GM19395 (cell line): ENCODE data around the gene MYO15B.
"Not testable (repeated sequence)": the region's sequence is repeated elsewhere in the genome, so short reads cannot be mapped to it uniquely, and the experiment has no call there.

Experiments
- ATAC-seq: cut with Tn5 transposase; IDR thresholded peaks from one replicate; pipeline ENCODE4 v1.9.1; 2021; ENCODE audit warnings: mild to moderate bottlenecking, moderate library complexity; ENCODE audit not compliant: unreplicated experiment

The MYO15B gene

GRCh38 chr17:75575197-75575596 lies 12.4 kb upstream of the MYO15B start:
- no peak for ATAC-seq

DNA sequence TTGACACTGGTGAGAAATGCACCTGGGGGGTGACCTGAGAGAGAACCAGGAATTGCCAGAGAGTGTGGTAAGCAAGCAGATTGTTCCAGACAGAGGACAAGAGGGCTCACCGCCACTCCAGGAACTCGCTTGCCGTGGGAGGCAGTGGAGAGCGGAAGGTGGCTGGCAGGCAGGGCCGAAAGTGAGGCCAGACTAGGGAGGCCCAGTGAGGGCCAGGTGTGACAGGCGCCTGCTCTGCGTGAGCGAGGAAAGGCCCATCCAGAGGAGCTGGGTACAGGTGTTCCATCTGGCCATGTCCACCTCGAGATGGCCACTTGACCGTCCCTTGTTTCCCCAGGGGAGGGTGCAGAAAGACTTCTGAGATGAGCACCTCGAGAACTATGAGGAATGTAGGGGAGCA lies 11.9 kb upstream of the MYO15B start:
- no peak for ATAC-seq

DNA sequence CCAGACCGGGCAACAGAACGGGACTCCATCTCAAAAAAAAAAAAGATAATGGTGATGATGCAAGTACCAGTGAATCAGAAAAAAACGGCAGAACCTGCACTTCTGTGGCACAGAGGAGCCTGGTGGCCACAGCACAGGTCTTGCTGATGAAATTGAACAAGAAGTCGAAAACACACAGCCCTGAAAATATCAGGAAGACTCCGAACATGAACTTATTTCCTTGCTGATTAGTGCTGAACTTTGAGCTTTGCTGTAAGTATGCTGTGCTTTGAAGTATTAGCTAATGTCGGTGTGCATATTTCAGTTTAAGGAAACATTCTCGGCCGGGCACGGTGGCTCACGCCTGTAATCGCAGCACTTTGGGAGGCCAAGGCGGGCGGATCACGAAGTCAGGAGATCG lies 10.9 kb upstream of the MYO15B start:
- ATAC-seq: no peak

DNA sequence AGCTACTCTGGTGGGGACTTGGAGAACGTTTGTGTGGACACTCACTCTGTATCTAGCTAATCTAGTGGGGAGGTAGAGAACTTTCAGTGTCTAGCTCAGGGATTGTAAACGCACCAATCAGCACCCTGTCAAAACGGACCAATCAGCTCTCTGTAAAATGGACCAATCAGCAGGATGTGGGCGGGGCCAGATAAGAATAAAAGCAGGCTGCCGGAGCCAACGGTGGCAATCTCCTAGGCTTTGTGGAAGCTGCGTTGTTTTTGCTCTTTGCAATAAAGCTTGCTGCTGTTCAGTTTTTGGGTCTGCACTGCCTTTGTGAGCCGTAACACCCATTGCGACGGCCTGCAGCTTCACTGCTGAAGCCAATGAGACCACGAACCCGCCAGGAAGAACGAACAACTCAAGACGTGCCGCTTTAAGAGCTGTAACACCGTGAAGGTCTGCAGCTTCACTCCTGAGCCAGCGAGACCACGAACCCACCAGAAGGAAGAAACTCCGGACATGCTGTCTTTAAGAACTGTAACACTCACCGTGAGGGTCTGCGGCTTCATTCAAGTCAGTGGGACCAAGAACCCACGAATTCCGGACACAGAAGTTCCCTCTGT lies 6.4 kb upstream of the MYO15B start:
- ATAC-seq: not testable (repeated sequence)

- ATAC-seq: not testable (repeated sequence)
Measured at GRCh38 chr17:75583197-75583596, 4.4 kb upstream of the MYO15B start.

DNA sequence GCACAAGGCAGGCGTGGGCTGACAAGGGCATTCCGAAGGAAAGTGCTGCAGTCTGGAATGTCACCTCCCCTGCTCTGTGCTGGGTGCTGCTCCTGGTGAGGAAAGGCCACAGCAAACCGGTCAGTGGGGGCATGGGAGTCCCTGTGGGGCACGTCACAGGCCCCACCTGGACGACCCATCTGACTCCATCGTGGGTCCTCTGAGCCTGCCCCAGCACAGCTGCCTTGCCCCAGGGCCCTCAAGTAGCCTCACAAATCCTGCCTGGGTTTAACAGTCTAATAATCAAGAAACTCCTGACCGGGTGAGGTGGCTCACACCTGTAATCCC lies 2.8 kb upstream of the MYO15B start:
- ATAC-seq: no peak

GRCh38 chr17:75588596-75589011 lies 1.0 kb downstream of the MYO15B start:
- no peak for ATAC-seq

DNA sequence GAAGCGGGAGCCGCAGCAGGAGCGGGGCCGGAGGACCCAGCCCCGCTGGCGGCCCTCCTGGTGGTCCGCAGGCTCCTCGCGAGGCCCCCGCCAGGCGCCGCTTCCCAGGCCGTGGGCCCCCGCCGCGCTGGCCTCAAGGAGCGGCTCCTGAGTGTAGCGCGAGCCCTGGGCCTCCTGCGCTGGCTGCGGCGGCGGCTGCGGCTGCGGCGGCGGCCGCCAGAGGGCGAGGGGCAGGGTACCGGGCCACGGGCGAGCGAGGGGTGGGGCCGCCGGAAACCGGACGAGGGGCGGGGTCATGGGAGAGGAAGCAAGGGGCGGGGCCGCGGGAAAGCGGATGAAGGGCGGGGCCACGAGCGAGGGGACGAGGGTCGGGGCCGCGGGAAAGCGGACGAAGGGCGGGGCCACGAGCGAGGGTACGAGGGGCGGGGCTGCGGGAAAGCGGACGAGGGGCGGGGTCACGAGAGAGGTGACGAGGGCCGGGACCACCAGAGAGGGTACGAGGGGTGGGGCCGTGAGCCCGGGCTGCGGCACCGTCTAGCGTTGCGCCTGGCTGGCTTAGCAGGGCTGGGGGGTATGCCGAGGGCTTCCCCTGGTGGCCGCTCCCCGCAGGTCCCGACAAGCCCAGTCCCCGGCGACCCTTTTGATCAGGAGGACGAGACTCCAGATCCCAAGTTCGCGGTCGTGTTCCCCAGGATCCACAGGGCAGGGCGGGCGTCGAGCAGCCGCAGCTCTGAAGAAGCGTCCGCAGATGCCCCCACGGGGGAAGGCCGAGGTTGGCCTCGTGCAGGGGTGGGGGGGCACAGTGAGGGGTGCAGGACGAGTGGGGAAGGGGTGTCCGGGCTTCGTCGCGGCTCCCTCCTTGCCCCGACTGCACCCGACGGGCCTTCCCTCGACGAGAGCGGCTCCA lies 1.7 kb downstream of the MYO15B start:
- ATAC-seq: no peak

DNA sequence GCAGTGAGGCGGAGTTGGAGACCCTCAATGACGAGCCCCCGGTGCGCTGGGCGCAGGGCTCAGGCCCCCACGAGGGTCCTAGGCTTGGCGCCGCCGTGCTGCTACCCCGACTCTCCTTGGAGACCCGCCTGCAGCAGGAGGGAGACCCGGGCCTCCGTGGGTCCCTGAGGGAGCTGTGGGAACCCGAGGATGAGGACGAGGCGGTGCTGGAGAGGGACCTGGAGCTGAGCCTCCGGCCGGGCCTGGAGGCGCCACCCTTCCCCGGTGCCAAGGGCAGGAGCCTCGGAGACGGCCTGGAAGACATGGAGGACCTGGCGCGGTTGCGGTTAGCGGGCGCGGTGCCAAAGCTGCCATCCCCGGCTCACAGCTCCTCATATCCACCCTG lies 2.3 kb downstream of the MYO15B start:
- ATAC-seq: no peak

DNA sequence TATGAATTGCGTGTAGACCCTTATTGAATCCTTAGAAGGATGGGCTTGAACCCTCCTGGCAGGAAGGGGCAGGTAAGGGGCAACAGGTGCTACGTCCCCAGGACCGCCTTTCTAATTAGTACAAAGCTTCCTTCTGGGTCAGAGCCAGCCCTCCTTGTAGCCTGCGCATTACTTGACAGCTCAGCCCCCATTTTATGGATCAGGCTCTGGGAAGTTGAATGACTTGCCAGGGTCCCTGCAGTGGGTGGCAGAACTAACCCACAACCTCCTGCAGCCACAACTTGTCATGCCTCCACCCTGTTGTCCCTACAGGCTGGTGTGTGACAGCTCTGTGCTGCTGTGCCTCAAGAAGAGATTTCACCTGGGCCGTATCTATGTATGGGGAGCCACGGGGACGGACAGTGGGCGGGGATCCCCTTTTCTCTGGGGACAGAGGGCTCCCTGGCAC lies 2.7 kb downstream of the MYO15B start:
- ATAC-seq: no peak

DNA sequence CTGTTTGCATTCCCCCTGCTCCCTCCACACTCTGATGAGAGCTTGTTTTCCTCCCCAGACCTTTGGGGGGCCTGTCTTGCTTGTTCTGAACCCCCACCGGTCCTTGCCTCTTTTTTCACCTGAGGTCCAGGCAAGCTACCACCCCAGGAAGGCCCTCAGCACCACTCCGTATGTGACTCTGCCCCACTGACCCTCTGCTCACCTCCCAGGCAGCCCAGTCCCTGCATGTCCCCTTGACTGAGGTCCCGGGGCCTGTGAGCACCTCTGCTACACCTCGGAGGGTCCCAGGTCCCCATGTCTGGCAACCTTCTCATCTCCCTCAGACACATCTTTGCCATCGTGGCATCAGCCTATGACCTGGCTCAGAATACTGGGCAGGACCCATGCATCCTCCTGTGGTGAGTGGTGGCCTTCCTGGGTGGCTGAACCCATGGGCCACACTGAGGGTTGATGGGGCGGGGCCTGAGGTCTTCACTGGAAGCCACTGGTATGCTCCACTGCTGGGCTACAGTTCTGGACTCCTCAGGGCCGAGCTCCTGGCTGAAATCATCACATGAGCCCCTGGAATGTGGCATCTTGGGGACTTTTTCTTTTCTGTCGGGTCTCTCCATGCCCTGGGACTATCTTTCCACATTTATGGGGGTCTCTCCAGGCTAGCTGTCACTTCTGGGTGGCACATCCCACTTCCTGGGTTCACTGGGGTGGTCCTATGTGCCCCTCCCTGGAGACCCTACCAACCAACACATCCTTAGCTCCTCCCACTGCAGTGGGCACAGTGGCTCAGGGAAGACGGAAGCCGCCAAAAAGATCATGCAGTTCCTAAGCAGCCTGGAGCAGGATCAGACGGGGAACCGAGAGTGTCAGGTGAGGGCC lies 3.5 kb downstream of the MYO15B start:
- ATAC-seq: no peak

DNA sequence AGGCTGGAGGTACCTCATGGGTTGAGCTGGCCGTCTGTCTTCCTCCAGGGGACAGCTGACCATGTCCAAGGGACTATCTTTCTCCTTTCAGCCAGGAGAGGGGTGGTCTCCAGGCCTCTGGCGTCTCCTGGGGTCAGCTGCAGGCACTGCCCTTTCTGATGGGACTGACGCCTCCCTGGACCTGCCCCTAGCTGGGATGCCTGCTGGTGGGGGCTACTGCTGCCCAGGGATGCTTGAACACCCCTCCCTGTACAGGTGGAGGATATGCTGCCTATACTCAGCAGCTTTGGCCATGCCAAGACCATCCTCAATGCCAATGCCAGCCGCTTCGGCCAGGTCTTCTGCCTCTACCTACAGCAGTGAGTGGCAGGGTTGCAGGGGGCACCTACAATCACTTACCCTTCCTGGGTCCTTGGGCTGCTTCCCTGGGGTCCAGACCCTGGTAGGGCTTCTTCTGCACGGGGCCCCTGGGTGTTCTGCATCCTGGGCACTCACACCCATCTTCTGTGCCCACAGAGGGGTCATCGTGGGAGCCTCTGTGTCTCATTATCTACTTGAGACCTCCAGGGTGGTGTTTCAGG lies 4.2 kb downstream of the MYO15B start:
- ATAC-seq: no peak

GRCh38 chr17:75592348-75593020 lies 4.9 kb downstream of the MYO15B start:
- no peak for ATAC-seq

DNA sequence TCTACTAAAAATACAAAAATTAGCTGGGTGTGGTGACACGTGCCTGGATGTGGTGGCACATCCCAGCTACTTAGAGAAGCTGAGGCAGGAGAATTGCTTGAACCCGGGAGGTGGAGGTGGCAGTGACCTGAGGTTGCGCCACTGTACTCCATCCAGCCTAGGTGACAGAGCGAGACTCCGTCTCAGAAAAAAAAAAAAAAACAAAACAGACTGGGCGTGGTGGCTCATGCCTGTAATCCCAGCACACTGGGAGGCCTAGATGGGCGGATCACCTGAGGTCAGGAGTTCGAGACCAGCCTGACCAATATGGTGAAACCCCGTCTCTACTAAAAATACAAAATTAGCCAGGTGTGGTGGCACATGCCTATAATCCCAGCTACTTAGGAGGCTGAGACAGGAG lies 5.8 kb downstream of the MYO15B start:
- ATAC-seq: not testable (repeated sequence)

DNA sequence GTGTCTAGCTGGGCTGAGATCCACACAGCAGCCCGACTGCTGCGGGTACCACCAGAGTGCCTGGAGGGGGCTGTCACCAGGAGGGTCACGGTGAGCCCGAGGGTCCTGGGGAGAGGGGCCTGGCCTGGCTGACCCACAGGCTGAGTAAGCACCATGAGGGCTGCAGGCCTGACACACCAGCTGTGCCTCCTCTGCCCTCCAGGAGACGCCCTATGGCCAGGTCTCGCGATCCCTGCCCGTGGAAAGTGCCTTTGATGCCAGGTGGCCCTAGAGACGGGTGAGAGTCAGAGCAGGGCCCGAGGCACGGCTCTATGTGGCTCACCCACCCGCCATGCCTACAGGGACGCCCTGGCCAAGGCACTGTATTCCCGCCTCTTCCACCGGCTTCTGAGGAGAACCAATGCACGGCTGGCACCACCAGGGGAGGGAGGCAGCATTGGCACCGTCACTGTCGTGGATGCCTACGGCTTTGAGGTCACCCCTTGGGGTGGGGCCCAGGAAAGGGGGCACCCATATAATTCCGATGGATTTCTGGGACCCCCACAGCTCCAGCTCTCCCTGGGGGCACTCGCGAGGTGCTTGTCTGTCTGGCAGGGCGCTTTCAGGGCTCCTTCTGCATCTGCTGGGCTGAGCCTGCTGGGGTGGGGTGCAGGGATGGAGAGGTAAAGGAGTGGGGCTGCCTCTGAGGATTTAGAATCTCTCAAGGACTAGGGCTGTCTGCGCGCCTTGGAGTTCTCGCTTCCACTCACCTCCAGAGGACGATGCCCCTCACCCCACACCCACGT lies 7.1 kb downstream of the MYO15B start:
- no peak for ATAC-seq

DNA sequence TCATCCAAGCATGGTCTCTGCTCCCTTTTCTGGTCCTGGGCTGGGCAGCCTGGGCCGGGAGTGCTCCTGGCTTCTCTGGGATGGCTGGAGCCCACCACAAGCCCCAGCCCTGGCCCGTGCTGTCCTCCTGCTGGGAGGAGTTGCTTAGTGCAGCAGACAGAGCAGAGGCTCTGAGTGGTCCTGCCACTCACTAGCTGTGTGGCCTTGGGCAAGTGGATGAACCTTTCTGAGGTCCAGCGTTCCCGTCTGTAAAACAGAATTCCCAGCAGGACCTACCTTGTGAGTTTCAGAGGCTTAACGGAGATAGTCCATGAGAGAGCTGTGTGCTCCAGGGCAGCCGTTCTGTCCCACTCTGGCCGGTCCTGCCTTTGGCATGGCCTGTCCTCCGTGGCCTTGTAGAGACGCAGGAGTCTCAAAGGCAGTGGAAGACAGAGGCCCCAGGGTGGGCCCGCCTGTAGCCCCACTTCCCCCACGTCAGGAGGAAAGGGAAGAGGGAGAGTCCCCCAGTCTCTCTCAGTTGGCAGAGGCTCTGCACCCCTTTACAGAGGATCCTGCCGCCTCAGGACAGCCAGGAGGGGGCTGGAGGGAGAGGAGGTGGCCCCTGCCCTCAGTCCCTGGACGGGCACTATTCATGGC lies 7.8 kb downstream of the MYO15B start:
- no peak for ATAC-seq

DNA sequence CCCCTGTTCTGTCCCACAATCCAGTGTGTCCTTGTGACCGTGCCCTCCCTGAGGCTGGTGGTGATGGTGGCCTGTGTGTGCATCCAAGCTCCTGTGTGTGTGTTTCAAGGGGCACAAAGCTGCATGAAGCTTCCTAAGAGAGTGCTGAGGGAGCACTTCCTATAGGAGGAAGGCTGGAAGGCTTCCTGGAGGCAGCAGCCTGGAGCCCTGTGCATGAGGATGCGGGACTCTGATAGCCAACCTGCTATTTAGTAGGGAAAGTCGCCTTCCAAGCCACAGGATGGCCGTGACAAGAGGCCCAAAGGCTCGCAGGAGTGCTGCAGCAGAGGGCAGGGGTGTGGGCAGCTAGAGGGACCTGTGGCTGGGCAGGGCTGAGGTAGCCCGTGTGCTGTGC lies 8.3 kb downstream of the MYO15B start:
- ATAC-seq: no peak

DNA sequence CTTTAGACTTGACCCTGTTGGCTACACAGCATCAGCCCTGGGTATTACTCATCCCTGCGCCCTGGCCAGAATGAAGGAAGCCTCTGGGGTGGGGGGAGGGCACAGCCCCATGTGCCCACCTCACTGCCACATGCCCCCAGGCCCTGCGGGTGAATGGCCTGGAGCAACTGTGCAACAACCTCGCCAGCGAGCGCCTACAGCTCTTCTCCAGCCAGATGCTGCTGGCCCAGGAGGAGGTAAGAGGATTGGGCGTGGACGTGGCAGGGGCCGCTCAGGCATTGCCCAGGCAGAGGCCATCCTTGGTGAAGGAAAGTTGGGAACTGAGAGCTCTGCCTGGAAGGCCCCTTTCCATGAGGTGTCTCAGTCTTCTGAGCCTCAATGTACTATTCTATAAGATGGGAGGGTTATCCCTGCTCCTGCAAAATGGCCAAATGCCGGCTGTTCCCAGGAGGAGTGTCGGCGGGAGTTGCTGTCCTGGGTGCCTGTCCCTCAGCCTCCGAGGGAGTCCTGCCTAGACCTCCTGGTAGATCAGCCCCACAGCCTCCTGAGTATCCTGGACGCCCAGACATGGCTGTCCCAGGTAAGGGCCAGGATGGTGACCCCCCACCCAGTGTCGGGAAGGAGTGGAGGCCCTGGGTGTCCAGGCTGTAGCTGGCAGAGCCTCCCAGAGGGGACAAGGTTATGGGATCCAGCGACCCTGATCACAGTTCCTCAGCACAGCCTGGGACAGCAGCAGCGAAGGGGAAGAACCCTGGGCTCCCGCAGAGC lies 8.9 kb downstream of the MYO15B start:
- ATAC-seq: no peak
